GM19463 (cell line): Measurements from ENCODE around the gene SCYL1.

Experiments
- ATAC-seq: cut with Tn5 transposase; IDR thresholded peaks from one replicate; pipeline ENCODE4 v1.9.1; 2021; ENCODE audit warnings: mild to moderate bottlenecking, moderate library complexity; ENCODE audit not compliant: unreplicated experiment

SCYL1 gene

DNA sequence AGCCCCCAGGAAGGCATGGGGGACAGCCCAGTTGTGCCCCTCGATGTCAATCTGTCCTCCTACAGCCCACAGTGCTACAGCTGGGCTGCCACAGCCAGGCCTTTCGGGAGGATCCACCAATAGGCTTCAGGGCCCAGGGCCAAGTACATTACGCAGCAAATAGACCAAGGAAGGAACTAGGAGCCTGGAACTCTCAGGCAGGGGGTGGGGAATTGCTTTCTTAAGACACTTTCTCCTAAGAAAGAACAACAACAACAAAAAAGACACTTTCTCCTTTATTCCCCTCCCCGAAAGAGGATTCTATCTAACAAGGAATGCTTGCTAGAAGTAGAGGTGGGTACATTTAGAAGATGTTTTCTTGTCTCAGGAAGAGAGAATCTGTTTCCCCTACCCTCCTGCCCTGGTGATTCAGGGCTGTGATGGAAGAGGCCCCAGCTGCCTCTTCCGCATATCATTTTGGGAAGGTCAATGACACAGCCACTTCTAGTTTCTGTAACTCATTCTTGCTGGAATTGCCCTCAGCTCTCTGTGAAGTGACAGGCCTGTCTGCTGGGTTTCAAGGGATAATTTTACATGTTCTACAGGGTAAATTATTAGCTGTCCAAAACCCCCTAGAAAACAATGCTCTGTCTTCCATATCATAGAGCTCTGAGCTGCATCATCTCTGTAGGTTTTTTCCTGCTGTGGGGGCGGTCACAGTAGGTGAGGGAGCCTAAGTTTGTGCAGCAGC, 32.1 kb upstream of the SCYL1 start:
- ATAC-seq = peak; percentile 24

DNA sequence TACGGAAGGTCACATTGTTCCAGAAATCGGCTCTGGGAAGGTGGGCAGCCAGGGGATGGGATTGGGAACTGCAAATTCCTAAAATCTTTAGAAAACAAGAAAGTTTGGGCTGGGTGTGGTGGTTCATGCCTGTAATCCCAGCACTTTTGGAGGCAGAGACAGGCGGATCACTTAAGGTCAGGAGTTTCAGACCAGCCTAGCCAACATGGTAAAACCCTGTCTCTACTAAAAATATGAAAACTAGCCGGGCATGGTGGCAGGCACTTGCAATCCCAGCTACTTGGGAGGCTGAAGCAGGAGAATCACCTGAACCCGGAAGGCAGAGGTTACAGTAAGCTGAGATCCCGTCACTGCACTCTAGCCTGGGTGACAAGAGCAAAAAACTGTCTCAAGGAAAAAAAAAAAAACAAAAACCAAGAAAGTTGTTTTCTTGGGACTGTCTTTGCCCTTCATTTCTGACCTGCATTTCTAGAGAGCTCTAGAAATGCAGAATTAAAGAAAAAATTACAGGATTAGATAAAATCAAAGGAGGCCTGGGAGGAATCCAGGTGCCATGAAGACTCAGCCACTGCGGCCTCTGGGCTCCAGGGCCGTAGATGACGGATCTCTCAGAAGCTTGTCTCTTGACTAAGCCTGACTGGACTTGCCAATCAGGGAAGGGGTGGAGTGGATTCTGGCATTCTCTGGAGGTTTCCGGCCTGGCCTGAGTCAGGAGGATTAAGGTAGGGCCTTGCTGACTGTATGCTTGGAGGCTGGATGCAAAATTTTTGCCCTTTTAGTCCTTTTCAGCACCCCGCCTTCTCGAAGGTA, 31.3 kb upstream of the SCYL1 start:
- ATAC-seq = no peak

DNA sequence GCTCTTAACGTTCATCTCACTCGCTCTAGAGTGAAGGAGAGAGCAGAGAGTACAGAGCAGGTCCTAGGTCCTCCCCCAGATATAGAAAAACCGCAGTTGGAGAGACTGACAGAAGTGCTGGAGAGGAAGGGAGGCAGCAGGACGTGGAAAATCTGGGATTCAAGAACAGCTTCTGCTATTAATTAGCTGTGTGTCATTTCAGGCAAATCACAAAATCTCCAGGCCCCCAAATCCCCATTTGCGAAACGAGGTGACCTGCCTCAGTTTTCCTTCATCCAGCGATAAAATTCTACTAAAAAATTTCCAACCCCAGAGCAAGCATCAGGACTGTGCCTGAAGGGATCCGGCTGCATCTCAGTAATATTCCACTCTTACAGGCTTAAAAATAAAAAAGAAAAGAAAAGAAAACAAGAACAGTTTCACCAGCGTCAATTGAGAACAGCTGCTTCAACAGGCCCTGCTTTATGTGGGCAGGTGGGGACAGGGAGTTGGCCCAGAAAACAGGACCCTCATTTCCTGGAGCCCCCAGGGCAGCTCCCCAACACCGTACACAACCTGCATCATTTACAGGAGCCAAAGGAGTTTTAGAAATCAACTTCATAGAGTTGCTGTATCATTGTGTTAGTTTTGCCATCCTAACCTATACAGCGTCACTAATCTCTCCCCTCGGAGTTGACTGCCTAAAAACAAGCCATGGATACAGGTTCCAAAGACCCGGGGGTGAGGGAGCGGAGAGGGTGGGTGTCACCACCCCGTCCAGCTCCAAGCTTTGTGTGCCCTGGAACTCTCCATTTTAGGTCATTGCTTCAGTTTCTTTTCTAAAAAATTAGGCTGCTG, 28.4 kb upstream of the SCYL1 start:
- no peak for ATAC-seq

DNA sequence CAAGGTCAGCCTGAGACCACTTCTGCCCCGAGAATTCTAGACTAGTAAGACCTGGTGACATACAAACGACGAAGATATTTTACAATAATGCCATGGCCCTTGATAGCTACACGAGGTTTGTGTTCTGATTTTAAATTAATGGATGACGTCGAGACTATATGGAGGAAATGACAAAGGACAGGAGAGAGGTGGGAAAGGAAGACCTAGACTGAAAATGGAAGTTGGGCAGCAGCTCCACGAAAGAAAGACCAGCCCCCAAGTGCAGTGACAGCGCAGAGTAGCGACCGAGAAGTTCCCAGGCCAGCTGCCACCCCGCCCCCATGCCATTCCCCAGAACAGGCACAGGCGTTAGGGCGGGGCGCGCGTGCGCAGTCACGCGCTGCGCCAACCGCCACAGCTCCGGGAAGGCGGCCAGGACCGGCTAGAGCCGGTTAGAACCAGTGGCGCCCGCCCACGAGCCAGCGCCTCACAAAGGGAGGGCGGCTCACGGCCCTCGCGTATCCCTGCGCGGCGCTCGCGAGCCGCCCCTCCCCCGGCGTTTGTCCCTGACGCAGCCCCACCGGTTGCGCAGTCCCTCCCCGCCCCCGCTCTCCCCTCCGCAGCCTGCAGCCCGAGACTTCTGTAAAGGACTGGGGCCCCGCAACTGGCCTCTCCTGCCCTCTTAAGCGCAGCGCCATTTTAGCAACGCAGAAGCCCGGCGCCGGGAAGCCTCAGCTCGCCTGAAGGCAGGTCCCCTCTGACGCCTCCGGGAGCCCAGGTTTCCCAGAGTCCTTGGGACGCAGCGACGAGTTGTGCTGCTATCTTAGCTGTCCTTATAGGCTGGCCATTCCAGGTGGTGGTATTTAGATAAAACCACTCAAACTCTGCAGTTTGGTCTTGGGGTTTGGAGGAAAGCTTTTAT, 27.5 kb upstream of the SCYL1 start:
- peak; percentile 64 for ATAC-seq

DNA sequence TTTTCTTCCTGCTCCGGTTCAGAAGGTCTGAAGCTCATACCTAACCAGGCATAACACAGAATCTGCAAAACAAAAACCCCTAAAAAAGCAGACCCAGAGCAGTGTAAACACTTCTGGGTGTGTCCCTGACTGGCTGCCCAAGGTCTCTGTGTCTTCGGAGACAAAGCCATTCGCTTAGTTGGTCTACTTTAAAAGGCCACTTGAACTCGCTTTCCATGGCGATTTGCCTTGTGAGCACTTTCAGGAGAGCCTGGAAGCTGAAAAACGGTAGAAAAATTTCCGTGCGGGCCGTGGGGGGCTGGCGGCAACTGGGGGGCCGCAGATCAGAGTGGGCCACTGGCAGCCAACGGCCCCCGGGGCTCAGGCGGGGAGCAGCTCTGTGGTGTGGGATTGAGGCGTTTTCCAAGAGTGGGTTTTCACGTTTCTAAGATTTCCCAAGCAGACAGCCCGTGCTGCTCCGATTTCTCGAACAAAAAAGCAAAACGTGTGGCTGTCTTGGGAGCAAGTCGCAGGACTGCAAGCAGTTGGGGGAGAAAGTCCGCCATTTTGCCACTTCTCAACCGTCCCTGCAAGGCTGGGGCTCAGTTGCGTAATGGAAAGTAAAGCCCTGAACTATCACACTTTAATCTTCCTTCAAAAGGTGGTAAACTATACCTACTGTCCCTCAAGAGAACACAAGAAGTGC, 26.7 kb upstream of the SCYL1 start:
- ATAC-seq = no peak

DNA sequence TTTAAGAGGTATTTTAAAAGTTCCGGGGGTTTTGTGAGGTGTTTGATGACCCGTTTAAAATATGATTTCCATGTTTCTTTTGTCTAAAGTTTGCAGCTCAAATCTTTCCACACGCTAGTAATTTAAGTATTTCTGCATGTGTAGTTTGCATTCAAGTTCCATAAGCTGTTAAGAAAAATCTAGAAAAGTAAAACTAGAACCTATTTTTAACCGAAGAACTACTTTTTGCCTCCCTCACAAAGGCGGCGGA, 26.2 kb upstream of the SCYL1 start:
- ATAC-seq = no peak

DNA sequence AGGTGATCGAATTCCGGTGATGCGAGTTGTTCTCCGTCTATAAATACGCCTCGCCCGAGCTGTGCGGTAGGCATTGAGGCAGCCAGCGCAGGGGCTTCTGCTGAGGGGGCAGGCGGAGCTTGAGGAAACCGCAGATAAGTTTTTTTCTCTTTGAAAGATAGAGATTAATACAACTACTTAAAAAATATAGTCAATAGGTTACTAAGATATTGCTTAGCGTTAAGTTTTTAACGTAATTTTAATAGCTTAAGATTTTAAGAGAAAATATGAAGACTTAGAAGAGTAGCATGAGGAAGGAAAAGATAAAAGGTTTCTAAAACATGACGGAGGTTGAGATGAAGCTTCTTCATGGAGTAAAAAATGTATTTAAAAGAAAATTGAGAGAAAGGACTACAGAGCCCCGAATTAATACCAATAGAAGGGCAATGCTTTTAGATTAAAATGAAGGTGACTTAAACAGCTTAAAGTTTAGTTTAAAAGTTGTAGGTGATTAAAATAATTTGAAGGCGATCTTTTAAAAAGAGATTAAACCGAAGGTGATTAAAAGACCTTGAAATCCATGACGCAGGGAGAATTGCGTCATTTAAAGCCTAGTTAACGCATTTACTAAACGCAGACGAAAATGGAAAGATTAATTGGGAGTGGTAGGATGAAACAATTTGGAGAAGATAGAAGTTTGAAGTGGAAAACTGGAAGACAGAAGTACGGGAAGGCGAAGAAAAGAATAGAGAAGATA, 25.7 kb upstream of the SCYL1 start, which contains the start of gene MALAT1:
TSS of gene MALAT1 (plus strand) at position 69 of the 736 bp plus-strand sequence.
- no peak for ATAC-seq

DNA sequence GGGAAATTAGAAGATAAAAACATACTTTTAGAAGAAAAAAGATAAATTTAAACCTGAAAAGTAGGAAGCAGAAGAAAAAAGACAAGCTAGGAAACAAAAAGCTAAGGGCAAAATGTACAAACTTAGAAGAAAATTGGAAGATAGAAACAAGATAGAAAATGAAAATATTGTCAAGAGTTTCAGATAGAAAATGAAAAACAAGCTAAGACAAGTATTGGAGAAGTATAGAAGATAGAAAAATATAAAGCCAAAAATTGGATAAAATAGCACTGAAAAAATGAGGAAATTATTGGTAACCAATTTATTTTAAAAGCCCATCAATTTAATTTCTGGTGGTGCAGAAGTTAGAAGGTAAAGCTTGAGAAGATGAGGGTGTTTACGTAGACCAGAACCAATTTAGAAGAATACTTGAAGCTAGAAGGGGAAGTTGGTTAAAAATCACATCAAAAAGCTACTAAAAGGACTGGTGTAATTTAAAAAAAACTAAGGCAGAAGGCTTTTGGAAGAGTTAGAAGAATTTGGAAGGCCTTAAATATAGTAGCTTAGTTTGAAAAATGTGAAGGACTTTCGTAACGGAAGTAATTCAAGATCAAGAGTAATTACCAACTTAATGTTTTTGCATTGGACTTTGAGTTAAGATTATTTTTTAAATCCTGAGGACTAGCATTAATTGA, 25.0 kb upstream of the SCYL1 start:
- ATAC-seq = no peak

DNA sequence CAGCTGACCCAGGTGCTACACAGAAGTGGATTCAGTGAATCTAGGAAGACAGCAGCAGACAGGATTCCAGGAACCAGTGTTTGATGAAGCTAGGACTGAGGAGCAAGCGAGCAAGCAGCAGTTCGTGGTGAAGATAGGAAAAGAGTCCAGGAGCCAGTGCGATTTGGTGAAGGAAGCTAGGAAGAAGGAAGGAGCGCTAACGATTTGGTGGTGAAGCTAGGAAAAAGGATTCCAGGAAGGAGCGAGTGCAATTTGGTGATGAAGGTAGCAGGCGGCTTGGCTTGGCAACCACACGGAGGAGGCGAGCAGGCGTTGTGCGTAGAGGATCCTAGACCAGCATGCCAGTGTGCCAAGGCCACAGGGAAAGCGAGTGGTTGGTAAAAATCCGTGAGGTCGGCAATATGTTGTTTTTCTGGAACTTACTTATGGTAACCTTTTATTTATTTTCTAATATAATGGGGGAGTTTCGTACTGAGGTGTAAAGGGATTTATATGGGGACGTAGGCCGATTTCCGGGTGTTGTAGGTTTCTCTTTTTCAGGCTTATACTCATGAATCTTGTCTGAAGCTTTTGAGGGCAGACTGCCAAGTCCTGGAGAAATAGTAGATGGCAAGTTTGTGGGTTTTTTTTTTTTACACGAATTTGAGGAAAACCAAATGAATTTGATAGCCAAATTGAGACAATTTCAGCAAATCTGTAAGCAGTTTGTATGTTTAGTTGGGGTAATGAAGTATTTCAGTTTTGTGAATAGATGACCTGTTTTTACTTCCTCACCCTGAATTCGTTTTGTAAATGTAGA, 24.3 kb upstream of the SCYL1 start:
- no peak for ATAC-seq

DNA sequence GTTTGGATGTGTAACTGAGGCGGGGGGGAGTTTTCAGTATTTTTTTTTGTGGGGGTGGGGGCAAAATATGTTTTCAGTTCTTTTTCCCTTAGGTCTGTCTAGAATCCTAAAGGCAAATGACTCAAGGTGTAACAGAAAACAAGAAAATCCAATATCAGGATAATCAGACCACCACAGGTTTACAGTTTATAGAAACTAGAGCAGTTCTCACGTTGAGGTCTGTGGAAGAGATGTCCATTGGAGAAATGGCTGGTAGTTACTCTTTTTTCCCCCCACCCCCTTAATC, 23.8 kb upstream of the SCYL1 start:
- ATAC-seq = no peak

DNA sequence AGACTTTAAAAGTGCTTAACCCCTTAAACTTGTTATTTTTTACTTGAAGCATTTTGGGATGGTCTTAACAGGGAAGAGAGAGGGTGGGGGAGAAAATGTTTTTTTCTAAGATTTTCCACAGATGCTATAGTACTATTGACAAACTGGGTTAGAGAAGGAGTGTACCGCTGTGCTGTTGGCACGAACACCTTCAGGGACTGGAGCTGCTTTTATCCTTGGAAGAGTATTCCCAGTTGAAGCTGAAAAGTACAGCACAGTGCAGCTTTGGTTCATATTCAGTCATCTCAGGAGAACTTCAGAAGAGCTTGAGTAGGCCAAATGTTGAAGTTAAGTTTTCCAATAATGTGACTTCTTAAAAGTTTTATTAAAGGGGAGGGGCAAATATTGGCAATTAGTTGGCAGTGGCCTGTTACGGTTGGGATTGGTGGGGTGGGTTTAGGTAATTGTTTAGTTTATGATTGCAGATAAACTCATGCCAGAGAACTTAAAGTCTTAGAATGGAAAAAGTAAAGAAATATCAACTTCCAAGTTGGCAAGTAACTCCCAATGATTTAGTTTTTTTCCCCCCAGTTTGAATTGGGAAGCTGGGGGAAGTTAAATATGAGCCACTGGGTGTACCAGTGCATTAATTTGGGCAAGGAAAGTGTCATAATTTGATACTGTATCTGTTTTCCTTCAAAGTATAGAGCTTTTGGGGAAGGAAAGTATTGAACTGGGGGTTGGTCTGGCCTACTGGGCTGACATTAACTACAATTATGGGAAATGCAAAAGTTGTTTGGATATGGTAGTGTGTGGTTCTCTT, 23.2 kb upstream of the SCYL1 start:
- no peak for ATAC-seq

DNA sequence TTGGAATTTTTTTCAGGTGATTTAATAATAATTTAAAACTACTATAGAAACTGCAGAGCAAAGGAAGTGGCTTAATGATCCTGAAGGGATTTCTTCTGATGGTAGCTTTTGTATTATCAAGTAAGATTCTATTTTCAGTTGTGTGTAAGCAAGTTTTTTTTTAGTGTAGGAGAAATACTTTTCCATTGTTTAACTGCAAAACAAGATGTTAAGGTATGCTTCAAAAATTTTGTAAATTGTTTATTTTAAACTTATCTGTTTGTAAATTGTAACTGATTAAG, 22.7 kb upstream of the SCYL1 start:
- no peak for ATAC-seq

DNA sequence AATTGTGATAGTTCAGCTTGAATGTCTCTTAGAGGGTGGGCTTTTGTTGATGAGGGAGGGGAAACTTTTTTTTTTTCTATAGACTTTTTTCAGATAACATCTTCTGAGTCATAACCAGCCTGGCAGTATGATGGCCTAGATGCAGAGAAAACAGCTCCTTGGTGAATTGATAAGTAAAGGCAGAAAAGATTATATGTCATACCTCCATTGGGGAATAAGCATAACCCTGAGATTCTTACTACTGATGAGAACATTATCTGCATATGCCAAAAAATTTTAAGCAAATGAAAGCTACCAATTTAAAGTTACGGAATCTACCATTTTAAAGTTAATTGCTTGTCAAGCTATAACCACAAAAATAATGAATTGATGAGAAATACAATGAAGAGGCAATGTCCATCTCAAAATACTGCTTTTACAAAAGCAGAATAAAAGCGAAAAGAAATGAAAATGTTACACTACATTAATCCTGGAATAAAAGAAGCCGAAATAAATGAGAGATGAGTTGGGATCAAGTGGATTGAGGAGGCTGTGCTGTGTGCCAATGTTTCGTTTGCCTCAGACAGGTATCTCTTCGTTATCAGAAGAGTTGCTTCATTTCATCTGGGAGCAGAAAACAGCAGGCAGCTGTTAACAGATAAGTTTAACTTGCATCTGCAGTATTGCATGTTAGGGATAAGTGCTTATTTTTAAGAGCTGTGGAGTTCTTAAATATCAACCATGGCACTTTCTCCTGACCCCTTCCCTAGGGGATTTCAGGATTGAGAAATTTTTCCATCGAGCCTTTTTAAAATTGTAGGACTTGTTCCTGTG, 22.1 kb upstream of the SCYL1 start:
- ATAC-seq = no peak

DNA sequence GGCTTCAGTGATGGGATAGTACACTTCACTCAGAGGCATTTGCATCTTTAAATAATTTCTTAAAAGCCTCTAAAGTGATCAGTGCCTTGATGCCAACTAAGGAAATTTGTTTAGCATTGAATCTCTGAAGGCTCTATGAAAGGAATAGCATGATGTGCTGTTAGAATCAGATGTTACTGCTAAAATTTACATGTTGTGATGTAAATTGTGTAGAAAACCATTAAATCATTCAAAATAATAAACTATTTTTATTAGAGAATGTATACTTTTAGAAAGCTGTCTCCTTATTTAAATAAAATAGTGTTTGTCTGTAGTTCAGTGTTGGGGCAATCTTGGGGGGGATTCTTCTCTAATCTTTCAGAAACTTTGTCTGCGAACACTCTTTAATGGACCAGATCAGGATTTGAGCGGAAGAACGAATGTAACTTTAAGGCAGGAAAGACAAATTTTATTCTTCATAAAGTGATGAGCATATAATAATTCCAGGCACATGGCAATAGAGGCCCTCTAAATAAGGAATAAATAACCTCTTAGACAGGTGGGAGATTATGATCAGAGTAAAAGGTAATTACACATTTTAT, 21.4 kb upstream of the SCYL1 start:
- no peak for ATAC-seq

DNA sequence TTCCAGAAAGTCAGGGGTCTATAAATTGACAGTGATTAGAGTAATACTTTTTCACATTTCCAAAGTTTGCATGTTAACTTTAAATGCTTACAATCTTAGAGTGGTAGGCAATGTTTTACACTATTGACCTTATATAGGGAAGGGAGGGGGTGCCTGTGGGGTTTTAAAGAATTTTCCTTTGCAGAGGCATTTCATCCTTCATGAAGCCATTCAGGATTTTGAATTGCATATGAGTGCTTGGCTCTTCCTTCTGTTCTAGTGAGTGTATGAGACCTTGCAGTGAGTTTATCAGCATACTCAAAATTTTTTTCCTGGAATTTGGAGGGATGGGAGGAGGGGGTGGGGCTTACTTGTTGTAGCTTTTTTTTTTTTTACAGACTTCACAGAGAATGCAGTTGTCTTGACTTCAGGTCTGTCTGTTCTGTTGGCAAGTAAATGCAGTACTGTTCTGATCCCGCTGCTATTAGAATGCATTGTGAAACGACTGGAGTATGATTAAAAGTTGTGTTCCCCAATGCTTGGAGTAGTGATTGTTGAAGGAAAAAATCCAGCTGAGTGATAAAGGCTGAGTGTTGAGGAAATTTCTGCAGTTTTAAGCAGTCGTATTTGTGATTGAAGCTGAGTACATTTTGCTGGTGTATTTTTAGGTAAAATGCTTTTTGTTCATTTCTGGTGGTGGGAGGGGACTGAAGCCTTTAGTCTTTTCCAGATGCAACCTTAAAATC, 20.8 kb upstream of the SCYL1 start:
- ATAC-seq = no peak
